GM12891 (cell line): ENCODE data around the gene VAMP8.
"Not testable (repeated sequence)": the region's sequence is repeated elsewhere in the genome, so short reads cannot be mapped to it uniquely, and the experiment has no call there.

ENCODE experiments used
- DNase-seq: peaks from one replicate; pipeline ENCODE4 v3.0.0; 2011; ENCODE audit warnings: low spot score; ENCODE audit not compliant: insufficient read length
- FAIRE-seq: peaks from 2 replicates; lab custom pipeline; 2011; peaks lifted over from hg19 to GRCh38; lab: Jason Lieb, UNC
- PAX5 ChIP-seq: IDR thresholded peaks from 2 replicates; pipeline ENCODE4 v1.6.1; 2011; ENCODE audit warnings: low read length, moderate library complexity, mild to moderate bottlenecking; ENCODE audit not compliant: insufficient read depth, severe bottlenecking
- POLR2A ChIP-seq: IDR thresholded peaks from 2 replicates; pipeline ENCODE4 v1.6.1; 2011; ENCODE audit warnings: low read depth, low read length, control low read depth
- POLR2AphosphoS5 ChIP-seq: IDR thresholded peaks from 2 replicates; pipeline ENCODE4 v1.6.1; 2011; ENCODE audit warnings: low read depth, low read length, control low read depth
- POU2F2 ChIP-seq: IDR thresholded peaks from 2 replicates; pipeline ENCODE4 v1.6.1; 2011; ENCODE audit warnings: low read depth, mild to moderate bottlenecking, control low read depth, low read length, moderate library complexity
- SPI1 ChIP-seq: IDR thresholded peaks from 2 replicates; pipeline ENCODE4 v1.6.1; 2011; ENCODE audit warnings: low read depth, low read length, control low read depth
- TAF1 ChIP-seq: IDR thresholded peaks from 2 replicates; pipeline ENCODE4 v1.6.1; 2011; ENCODE audit warnings: low read depth, low read length, control low read depth

The VAMP8 gene

GRCh38 chr2:85554980-85555612, 22.3 kb upstream of the VAMP8 start:
- TF ChIP-seq POLR2A, result no peak
- TF ChIP-seq POU2F2, result no peak
- TF ChIP-seq TAF1, result no peak
- TF ChIP-seq PAX5, result no peak
- TF ChIP-seq SPI1, result no peak
- TF ChIP-seq POLR2AphosphoS5, result no peak
- FAIRE-seq, result no peak
- DNase-seq, result no peak

- FAIRE-seq (no peak), DNase-seq (no peak)
- no peak for TF ChIP-seq POLR2A
- TF ChIP-seq POLR2AphosphoS5, result no peak
- TF ChIP-seq SPI1, result no peak
- TF ChIP-seq PAX5, result no peak
These were observed 20.3 kb upstream of the VAMP8 start for GRCh38 chr2:85557130-85557529.

GRCh38 chr2:85558160-85558559, 19.2 kb upstream of the VAMP8 start:
- no peak for DNase-seq
- no peak for TF ChIP-seq SPI1
- no peak for TF ChIP-seq PAX5
- TF ChIP-seq POU2F2, result no peak
- TF ChIP-seq POLR2AphosphoS5, result no peak
- TF ChIP-seq POLR2A, result no peak
- TF ChIP-seq TAF1, result no peak
- no peak for FAIRE-seq

- DNase-seq, FAIRE-seq: not testable (repeated sequence)
These were observed 17.0 kb upstream of the VAMP8 start for GRCh38 chr2:85560403-85560726.

- DNase-seq (no peak), FAIRE-seq (no peak)
- TF ChIP-seq POU2F2 (no peak), TAF1 (no peak), POLR2AphosphoS5 (no peak), SPI1 (no peak), POLR2A (no peak)
These were observed 16.5 kb upstream of the VAMP8 start for GRCh38 chr2:85560812-85561279.

GRCh38 chr2:85561280-85562212, 15.8 kb upstream of the VAMP8 start, which contains the start of gene GGCX:
GGCX (minus strand) TSS chr2:85561493; CDS start chr2:85561428, 65 bp downstream.
- FAIRE-seq (peak; percentile 91), DNase-seq (peak; percentile 88)
- TF ChIP-seq TAF1 (peak; percentile 89), SPI1 (0 out of 2 replicates have a peak, but pooled peaks have one; percentile 27), POLR2AphosphoS5 (peak; percentile 91), POLR2A (peak; percentile 93), PAX5 (peak; percentile 30), POU2F2 (peak; percentile 72)

- DNase-seq (no peak), FAIRE-seq (no peak)
- TF ChIP-seq POLR2AphosphoS5, result no peak
- no peak for TF ChIP-seq TAF1
- peak; percentile 96 for TF ChIP-seq SPI1
- no peak for TF ChIP-seq POLR2A
These were observed 13.2 kb upstream of the VAMP8 start for GRCh38 chr2:85564144-85564563.

- FAIRE-seq, result no peak
- DNase-seq, result no peak
- TF ChIP-seq PAX5 (no peak), POLR2A (no peak), TAF1 (no peak), SPI1 (no peak), POLR2AphosphoS5 (no peak), POU2F2 (no peak)
These were observed 11.1 kb upstream of the VAMP8 start for GRCh38 chr2:85566265-85566664.

GRCh38 chr2:85575739-85576138, 1.6 kb upstream of the VAMP8 start:
- FAIRE-seq, result no peak

GRCh38 chr2:85577063-85577385, 362 bp upstream of the VAMP8 start:
- no peak for FAIRE-seq
- DNase-seq, result no peak
- TF ChIP-seq POU2F2, result no peak

More at GRCh38 chr2:85575739-85576138, 1.6 kb upstream of the VAMP8 start:
- no peak for DNase-seq
- TF ChIP-seq SPI1 (no peak), POLR2A (no peak), PAX5 (no peak), POLR2AphosphoS5 (no peak), POU2F2 (no peak), TAF1 (no peak)
